GM21515 (cell line): ENCODE measurements around the gene SYNGR1.

Source experiments
- ATAC-seq: cut with Tn5 transposase; IDR thresholded peaks from one replicate; pipeline ENCODE4 v1.9.1; 2021; ENCODE audit not compliant: unreplicated experiment

The SYNGR1 gene

GRCh38 chr22:39368461-39368911 lies 18.7 kb downstream of the SYNGR1 start:
- no peak for ATAC-seq

DNA sequence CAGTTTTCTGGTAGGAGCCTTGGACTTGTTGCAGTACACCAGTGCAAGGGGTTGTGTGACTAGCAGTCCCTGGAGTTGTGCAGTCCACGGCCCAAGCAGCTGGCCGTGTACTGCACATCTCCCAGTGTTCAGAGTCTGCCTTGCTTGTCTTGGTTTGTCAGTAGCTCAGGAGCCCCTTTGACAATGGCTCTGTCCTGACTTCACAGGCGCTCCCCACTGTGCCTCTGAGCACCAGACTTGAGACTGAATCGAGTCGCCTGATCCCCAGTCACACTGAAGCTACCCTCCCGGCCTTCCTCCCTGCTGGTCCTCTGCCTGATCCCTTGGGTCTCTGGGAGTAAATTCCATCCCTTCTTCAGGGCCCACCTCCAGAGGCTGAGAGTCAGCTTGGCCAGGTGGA lies 19.4 kb downstream of the SYNGR1 start:
- ATAC-seq = no peak

- ATAC-seq = no peak
Observed at GRCh38 chr22:39369586-39369985, 19.8 kb downstream of the SYNGR1 start.

- ATAC-seq = no peak
Observed at GRCh38 chr22:39371732-39372131, 21.9 kb downstream of the SYNGR1 start.

- no peak for ATAC-seq
Observed at GRCh38 chr22:39374191-39374590, 24.4 kb downstream of the SYNGR1 start.

- no peak for ATAC-seq
Observed at GRCh38 chr22:39374801-39375200, 25.0 kb downstream of the SYNGR1 start.

GRCh38 chr22:39375646-39376045 lies 25.9 kb downstream of the SYNGR1 start:
- ATAC-seq = no peak

DNA sequence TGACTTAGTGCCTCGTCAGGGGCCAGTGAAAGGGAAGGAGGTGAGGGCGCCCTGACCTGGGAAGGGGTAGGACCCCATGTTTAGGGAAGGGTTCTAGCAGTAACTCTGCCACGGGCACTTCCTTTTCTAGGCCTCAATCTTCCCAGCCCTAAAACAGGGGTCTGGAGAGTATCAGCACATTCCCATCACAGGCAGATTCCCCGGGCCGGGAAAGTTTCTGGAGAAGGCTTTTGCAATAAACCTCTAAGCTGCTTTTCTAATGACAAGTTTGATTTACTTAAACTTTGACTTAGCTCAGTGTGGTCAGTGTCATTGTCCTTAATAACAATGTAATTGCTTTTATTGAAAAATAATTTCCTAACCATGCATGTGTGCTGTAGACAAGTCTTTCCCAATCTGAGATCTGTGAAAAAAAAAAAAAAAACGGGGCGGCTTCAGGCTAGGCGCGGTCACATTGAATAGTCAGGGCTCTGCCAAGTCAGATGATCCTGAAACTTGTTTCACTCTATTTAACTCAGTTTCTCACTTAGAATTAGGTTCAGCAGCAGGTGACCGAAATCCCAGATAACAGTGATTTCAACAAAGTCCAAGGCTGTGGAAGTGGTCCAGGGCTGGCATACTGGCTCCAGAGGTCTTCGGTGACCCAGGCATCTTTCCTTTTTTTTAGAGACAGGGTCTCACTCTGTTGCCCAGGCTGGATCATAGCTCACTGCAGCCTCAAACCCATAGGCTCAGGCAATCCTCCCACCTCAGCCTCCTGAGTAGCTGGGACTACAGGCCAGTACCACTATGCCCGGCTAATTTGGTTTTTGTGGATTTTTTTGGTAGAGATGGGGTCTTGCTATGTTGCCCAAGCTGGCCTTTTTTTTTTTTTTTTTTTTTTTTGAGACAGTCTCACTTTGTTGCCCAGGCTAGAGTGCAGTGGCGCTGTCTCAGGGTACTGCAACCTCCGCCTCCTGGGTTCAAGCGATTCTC lies 30.3 kb downstream of the SYNGR1 start:
- no peak for ATAC-seq

GRCh38 chr22:39381009-39381755 lies 31.4 kb downstream of the SYNGR1 start:
- no peak for ATAC-seq

- ATAC-seq = no peak
Observed at GRCh38 chr22:39381930-39382329, 32.1 kb downstream of the SYNGR1 start.

DNA sequence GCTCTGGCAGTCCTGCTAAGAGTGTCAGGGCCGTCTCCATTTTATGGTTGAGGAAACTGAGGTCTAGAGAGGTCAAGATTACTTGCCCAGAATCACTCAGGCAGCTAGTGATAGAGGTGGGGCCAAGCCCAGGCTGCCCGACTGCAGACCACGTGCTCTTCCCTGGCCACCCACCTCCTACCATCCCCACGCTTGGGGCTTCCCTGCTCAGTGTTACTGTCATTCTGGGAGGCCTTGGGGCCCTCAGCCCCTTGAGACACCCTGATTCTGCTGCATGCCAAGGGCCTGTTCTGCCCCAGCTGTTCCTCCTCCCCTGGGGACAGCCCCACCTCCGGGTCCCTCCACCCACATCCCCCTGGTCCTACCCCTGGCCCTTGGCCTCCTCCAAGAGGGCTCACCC lies 32.6 kb downstream of the SYNGR1 start:
- no peak for ATAC-seq

DNA sequence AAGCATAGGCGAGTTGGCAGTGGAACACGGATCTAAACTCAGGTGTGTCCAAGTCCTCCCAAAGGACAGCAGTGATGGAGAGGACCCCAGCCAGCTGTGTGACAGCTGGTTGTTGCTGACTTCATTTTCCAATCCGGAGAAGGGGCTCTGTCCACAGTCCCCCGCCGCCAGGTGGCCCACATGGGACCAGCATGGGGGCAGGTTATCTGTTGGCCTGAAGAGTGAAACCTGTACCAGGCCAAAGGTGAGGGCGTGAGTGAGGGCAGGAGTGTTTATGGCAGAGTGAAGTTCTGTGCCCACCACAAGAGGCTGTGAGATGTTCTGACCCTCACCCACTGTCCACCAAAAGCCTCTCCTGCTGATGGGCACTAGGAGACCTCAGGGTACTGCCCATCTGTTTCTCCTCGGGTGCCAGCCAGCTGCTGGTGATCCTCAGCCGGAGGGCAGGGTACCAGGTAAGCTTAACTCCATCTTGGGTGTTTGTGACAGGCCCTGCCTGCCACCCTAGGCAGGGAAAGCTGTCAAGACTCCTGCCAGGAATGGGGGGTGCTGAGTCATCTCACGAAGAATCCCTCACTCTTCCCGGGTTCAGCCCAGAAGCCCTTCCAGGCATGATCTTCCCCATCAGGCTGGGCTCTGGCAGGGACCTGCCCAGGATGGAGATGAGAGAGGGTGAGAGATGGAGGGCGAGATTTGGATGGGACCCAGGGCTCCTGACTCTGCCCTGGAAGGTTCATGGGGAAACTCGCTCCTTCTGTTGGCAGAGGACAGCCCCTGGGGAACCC lies 34.2 kb downstream of the SYNGR1 start:
- no peak for ATAC-seq

DNA sequence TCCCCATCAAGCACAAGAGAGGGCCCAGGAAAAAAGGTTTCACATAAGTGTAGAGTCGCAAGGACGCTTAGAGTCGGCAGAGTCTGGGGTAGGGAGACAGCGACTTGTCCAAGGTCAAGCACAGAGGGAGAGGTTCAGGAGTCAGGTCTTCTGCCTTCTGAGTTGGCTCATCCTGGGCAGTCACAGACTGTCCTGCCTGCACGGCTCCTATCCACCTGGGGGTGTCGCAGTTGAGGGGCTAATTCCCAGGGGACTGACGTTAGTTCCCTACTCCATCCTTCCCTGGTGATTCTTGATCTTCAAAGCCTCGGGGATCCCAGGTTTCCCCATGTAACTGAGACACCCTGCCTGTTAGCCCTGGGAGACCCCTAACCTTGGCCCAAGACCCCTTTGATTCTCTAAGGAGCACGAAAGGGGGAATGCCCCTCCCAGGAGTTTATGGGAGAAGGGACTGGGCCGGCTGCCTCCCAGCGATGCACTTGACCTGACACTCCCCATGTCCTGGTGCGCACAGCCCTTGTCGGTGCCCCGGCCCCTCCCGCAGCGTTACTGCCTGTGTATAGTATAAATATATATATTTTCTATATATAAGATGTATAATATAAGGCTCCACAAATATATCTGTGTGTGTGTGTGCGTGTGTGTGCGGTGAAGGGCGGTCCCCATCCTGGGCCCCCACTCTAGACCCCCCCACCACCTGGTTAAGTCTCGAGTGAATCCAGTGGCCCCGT lies 35.1 kb downstream of the SYNGR1 start:
- ATAC-seq = no peak

DNA sequence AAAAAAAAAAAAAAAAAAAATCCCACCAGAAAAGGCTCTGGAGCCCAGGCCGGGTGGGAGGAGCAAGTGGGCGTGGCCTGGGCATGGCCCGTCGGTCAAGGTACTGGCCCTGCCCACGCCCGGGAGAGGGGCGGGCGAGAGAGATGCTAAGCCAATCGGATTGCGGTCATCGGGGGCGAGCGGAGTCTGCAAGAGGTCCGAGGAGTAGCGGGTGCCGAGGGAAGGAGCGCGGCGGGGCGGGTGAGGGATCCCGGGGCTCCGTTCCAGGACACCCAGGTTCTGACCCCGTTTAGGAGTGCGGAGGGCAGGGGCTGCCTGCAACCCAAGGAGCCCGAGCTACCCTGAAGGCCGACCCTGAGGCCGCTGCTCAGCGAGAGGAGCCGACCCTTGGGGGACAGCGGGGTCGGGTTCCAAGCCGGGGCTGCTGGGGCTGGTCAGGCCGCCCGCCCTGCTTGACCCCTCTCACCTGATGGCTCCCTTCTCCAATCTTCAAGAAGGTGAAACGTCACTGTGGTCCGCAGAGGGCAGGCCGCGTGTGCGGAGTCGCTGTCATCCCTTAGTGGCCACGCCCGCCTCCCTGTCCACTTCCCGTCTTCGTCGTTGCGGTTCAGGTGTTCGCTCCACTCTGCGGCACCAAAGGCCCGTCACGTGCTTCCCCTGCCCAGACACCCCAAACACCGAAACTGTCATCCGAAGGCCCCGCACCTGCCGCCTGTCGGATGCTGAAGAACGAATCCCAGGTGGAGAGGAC lies 38.6 kb downstream of the SYNGR1 start:
- peak; percentile 63 for ATAC-seq

- no peak for ATAC-seq
Observed at GRCh38 chr22:39389420-39389819, 39.6 kb downstream of the SYNGR1 start.

DNA sequence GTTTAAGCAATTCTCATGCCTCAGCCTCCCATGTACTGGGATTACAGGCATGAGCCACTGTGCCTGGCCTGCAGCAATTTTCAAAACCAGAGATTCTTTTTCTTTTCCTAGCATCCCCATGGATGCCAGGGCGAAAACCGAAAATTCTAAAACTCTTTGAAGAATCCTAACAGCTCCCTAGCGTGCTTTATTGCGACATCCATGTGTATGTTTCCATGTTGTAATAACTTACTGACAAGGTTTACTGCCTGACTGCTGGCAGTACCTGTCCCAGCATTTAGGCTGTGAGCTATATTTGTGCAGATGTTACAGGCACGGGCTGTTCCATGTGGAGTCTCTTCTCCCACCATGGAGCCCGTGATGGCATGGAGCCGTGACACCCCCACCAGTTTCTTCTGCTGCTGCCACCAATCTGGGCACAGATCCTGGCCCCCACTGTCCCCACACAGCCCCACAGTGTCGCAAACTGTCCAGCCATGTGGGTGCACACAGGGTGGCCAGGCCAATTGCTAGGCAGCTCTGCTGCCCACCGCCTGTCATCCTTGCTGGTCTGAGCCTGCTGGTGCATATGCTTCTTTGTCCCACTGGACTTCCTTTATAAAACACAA lies 42.7 kb downstream of the SYNGR1 start:
- ATAC-seq = no peak

- ATAC-seq = no peak
Observed at GRCh38 chr22:39395936-39396796, 46.4 kb downstream of the SYNGR1 start.

DNA sequence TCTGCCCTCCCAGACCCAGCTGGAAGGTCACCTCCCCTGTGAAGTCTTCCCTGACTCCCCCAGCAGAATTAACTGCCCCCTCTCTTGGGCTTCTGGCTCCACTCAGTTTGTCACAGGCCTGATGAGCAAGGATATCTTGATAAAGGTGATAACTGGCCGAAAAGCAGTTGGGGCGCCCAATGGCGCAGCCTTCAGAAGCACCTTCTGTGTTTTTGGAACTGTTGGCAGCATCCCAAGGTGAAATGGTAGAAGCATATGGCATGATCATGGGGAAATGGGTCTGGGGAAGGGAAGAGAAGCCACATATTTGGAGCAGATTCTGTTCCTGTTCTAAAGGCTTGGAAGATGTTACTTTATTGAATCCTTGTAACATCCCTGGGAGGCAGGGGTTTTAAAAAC lies 47.0 kb downstream of the SYNGR1 start:
- ATAC-seq = no peak

DNA sequence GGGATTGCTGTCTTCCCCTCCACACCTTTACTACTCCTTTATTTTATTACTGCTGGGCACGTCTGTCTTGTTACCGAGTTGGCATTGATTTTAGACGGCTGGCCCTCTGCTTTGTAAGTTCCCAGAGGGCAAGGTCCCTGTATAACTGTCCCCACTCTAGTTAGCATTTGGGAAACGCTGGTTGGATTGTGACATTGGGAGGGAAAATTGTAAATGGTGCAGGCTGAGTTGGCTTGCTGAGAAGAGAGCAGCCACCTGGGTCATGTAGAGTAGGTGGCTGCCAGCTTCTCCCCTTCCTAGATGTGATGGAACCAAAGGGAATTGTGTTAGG lies 51.5 kb downstream of the SYNGR1 start:
- no peak for ATAC-seq
